Brain microvascular endothelial cell (primary cell): ENCODE data around the gene B3GNT8.
"Not testable (repeated sequence)": the region's sequence is repeated elsewhere in the genome, so short reads cannot be mapped to it uniquely, and the experiment has no call there.

Experiments
- DNase-seq: peaks from one replicate; pipeline ENCODE4 v3.0.0-alpha.2; 2020
- H3K27ac ChIP-seq: fragments of 250-450 bp; sonication (Bioruptor Pico); 2 replicates; pipeline ENCODE4 v1.5.1; 2020; ENCODE audit warnings: mild to moderate bottlenecking, moderate library complexity
- H3K27me3 ChIP-seq: fragments of 250-450 bp; sonication (Bioruptor Pico); replicated peaks from 2 replicates; pipeline ENCODE4 v1.5.1; 2020; ENCODE audit warnings: mild to moderate bottlenecking
- H3K36me3 ChIP-seq: fragments of 250-450 bp; sonication (Bioruptor Pico); replicated peaks from 2 replicates; pipeline ENCODE4 v1.5.1; 2020; ENCODE audit warnings: mild to moderate bottlenecking
- H3K4me3 ChIP-seq: 2 replicates; pipeline ENCODE4 v1.5.1; 2011; ENCODE audit warnings: low read depth, mild to moderate bottlenecking, control low read depth, low read length, moderate library complexity
- CTCF ChIP-seq: IDR thresholded peaks from 2 replicates; pipeline ENCODE4 v1.5.1; 2011; ENCODE audit warnings: low read depth, mild to moderate bottlenecking, moderate library complexity, low read length, control low read depth, inconsistent platforms; ENCODE audit errors: missing control alignments
- in situ Hi-C: cut with HindIII; loops from 2 replicates; pipeline ENCODE4 v1.10.0; 2017; ENCODE audit warnings: low sequenced_read_pairs, low pct_ligation_motif_present

The B3GNT8 gene

GRCh38 chr19:41384351-41384750 lies 42.8 kb downstream of the B3GNT8 start:
- DNase-seq = no peak
- H3K27ac ChIP-seq = no peak overlapping the region
- in situ Hi-C loops = no loop called here
- TF ChIP-seq CTCF = no peak
- H3K27me3 ChIP-seq = no peaks in the 10 kb centered on the region
- no peak overlapping the region for H3K4me3 ChIP-seq
- peaks cover 7% of the 10 kb centered on the region for H3K36me3 ChIP-seq

GRCh38 chr19:41381536-41381935 lies 45.6 kb downstream of the B3GNT8 start:
- H3K4me3 ChIP-seq, H3K36me3 ChIP-seq, in situ Hi-C loops, H3K27me3 ChIP-seq, DNase-seq, H3K27ac ChIP-seq: not testable (repeated sequence)

GRCh38 chr19:41377977-41378709 lies 49.0 kb downstream of the B3GNT8 start:
- H3K36me3 ChIP-seq = no peaks in the 10 kb centered on the region
- in situ Hi-C loops = no loop called here
- H3K4me3 ChIP-seq = no peak overlapping the region
- H3K27me3 ChIP-seq = no peaks in the 10 kb centered on the region
- no peak overlapping the region for H3K27ac ChIP-seq
- TF ChIP-seq CTCF = peak; percentile 54
- no peak for DNase-seq

GRCh38 chr19:41376998-41377365 lies 50.2 kb downstream of the B3GNT8 start:
- Histone ChIP-seq H3K27ac (no peak overlapping the region), H3K36me3 (no peaks in the 10 kb centered on the region), H3K4me3 (peak overlapping the region; percentile 65), H3K27me3 (no peaks in the 10 kb centered on the region)
- in situ Hi-C loops = no loop called here
- DNase-seq = no peak
- TF ChIP-seq CTCF = no peak

GRCh38 chr19:41376241-41376997 lies 50.8 kb downstream of the B3GNT8 start, which contains the start of gene TMEM91:
Gene TMEM91 (plus strand): TSS chr19:41376533. CDS start chr19:41378310, 1,777 bp downstream.
- in situ Hi-C loops = no loop called here
- no peaks in the 10 kb centered on the region for H3K27me3 ChIP-seq
- TF ChIP-seq CTCF = no peak
- no peaks in the 10 kb centered on the region for H3K36me3 ChIP-seq
- peak within 1 kb of the TSS; percentile 65 for H3K4me3 ChIP-seq
- peak; percentile 25 for DNase-seq
- no peak within 1 kb of the TSS for H3K27ac ChIP-seq
